Muscle layer of colon (tissue), 2 donors: Measurements from ENCODE around the gene PRKAR1B.
A peak's percentile ranks its signal among the peaks of the same experiment; 100 is the strongest.

Experiments used
- H3K27ac ChIP-seq: one replicate; pipeline ENCODE4 v1.7.0; 2013; ENCODE audit warnings: low read depth, mild to moderate bottlenecking, low read length, moderate library complexity
- H3K27me3 ChIP-seq, 2 donors: one replicate each; pipeline ENCODE4 v1.7.0; 2013; ENCODE audit warnings: low read length in 2 of 2, mild to moderate bottlenecking in 2 of 2; ENCODE audit not compliant: insufficient read depth in 2 of 2, control insufficient read depth in 1 of 2
- H3K36me3 ChIP-seq: one replicate; pipeline ENCODE4 v1.7.0; 2013; ENCODE audit warnings: mild to moderate bottlenecking, low read length; ENCODE audit not compliant: insufficient read depth
- H3K4me1 ChIP-seq: one replicate; pipeline ENCODE4 v1.7.0; 2013; ENCODE audit warnings: mild to moderate bottlenecking, low read length; ENCODE audit not compliant: insufficient read depth
- H3K4me3 ChIP-seq, 2 donors: one replicate each; pipeline ENCODE4 v1.7.0; 2013; ENCODE audit warnings: low read length in 2 of 2, low read depth in 1 of 2, mild to moderate bottlenecking in 1 of 2, moderate library complexity in 1 of 2
- H3K9ac ChIP-seq: one replicate; pipeline ENCODE4 v1.7.0; 2013; ENCODE audit warnings: low read length
- H3K9me3 ChIP-seq: one replicate; pipeline ENCODE4 v1.7.0; 2013; ENCODE audit warnings: mild to moderate bottlenecking, low read length
- donor health status: abdominal sarcoma.
- donor health status: Adenocarcinoma of cecum.

The PRKAR1B gene

DNA sequence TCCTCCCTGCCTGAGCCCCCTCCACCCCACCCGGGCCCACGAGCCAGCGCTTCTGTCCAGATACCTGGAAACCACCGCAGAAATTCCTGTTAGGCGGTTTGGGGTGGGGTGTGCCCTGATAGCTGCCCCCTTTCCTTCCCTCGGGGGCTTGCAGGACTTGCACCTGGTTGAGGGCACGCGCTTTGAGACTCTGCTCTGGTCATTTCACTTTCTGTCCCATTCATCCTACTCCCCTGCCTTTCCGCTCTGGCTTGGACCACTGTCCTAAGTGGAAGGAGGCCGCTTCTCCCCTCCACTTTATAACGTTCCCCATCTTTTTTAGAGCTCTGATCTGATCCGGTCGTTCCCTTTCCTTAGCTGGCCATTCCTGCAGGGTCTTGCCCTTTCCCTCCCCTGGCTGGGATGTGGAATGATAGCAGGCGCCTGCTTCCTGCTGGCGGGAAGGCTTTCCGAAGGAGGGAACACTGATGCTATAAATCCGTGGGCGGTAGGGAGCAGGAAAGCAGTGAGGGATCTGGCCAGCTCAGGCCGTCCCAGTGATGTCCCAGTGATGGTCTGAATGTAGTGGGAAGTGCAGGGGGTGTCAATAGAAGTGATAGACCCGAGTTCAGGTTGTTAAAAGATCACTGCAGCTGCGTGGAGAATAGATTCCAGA, 852 bp upstream of the PRKAR1B start:
- H3K27ac ChIP-seq, result no peak overlapping the region
- H3K27me3 ChIP-seq, result no peaks in the 10 kb centered on the region
- H3K4me3 ChIP-seq, result no peak overlapping the region
- peaks cover 21% of the 10 kb centered on the region for H3K4me1 ChIP-seq
- H3K36me3 ChIP-seq, result peaks cover 9% of the 10 kb centered on the region
- no peaks in the 10 kb centered on the region for H3K9me3 ChIP-seq
- no peak overlapping the region for H3K9ac ChIP-seq

DNA sequence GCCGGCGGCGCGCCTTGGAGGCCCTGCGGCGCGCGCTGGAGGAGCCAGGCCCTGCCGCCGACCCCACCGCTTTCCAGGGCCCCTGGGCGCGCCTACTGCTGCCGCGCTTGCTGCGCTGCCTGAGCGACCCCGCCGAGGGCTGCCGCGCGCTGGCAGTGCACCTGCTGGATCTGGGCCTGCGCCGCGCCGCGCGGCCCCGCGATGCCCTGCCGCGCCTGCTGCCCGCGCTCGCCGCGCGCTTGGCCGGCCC, 302 bp downstream of the PRKAR1B start:
- peaks cover 17% of the 10 kb centered on the region for H3K4me1 ChIP-seq
- no peaks in the 10 kb centered on the region for H3K9me3 ChIP-seq
- H3K9ac ChIP-seq, result no peak overlapping the region
- H3K36me3 ChIP-seq, result peaks cover 9% of the 10 kb centered on the region
- H3K27me3 ChIP-seq, result no peaks in the 10 kb centered on the region
- no peak overlapping the region for H3K27ac ChIP-seq
- H3K4me3 ChIP-seq, result peak overlapping the region; percentile 58 to 82

DNA sequence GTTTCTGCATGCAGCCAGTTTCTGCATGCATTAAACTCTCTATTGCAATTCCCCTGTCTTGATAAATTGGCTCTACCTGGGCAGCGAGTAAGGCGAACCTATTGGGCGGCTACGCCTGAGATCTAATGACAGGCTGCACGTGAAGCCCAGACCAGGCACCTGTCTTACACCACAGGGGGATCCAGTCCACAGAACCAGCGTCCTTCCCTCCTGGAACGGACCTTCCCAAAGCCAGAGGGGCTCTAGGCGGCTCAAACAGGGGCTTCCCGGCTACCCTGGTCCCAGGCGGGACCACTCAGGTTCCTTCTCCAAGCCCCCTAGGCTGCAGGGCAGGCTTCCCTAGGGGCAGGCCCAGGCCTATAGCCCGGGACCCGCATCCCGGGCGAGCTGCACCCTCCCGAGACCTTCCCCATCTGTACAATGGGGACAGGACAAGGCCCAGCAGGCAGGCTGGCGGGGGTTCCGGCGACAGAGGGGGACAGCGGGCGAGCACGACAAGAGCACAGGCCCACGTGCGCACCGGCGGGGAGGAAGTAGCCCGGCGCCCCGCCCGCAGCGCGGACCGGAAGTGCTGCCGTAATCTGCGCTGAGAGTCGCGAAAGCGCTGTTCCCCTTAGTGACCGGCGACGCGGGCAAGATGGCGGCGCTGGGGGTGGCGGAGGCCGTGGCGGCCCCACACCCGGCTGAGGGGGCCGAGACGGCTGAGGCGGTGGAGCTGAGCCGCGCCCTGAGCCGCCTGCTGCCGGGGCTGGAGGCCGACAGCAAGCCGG, 812 bp downstream of the PRKAR1B start, which contains the start of gene DNAAF5:
DNAAF5 (plus strand) TSS at position 616 of the 770 bp plus-strand sequence; CDS start at position 638, 22 bp downstream.
- Histone ChIP-seq H3K27ac (peak within 1 kb of the TSS; percentile 76), H3K9ac (peak within 1 kb of the TSS; percentile 50), H3K9me3 (no peaks in the 10 kb centered on the region), H3K27me3 (no peaks in the 10 kb centered on the region), H3K36me3 (peaks cover 9% of the 10 kb centered on the region), H3K4me3 (peak within 1 kb of the TSS; percentile 58 to 82), H3K4me1 (peaks cover 16% of the 10 kb centered on the region)

DNA sequence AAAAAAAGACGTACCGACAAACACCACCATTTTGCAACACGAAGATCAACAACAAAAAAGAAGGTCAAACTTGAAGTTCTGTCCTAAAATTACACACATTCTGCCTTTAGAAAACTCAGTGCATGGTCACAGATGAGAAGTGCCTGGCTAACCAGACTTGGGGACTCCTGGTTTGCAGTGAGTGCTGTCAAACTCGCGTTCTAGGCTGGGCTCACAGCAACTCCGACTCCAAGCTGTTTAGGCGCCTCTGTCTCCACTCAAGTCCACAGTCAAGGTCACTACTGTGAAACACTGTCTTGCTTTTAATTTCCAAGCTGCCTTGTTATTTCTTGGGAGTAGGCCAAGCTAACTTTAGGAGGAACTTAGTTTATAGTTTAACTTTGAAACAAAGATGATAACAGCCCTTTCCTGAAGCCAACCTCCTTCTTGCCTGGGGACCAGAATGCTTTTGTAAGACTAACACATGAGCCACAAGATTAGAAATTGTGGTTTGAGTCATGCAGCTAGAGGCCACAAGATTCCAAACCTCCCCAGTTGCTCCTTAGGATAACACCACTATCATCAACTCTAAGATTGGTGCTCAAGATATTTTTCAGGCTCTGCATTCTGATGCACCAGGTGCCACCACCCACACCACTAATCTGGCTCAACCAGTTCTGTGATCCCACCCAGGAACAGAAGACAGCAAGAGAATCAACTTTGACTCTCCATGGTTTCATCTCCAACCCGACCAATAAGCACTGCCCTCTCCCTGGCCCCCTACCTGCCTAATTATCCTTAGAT, 1.7 kb downstream of the PRKAR1B start:
- Histone ChIP-seq H3K36me3 (peaks cover 9% of the 10 kb centered on the region), H3K9ac (peak overlapping the region; percentile 50), H3K4me1 (peaks cover 16% of the 10 kb centered on the region), H3K4me3 (peak overlapping the region; percentile 58 to 82), H3K27me3 (no peaks in the 10 kb centered on the region), H3K9me3 (no peaks in the 10 kb centered on the region), H3K27ac (no peak overlapping the region)

DNA sequence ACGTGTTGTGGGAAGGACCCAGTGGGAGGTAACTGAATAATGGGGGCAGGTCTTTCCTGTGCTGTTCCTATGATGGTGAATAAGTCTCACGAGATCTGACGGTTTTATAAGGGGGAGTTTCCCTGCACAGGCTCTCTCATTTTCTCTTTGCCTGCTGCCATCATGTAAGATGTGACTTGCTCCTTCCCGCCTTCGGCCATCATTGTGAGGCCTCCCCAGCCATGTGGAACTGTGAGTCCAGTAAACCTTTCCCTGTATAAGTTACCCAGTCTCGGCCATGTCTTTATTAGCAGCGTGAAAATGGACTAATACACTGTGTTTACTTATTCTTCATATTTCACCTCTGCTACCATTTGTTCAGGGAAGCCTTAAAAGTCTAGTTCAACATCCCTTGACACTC, 2.8 kb downstream of the PRKAR1B start:
- H3K4me3 ChIP-seq, result no peak overlapping the region
- no peak overlapping the region for H3K9ac ChIP-seq
- H3K9me3 ChIP-seq, result no peaks in the 10 kb centered on the region

DNA sequence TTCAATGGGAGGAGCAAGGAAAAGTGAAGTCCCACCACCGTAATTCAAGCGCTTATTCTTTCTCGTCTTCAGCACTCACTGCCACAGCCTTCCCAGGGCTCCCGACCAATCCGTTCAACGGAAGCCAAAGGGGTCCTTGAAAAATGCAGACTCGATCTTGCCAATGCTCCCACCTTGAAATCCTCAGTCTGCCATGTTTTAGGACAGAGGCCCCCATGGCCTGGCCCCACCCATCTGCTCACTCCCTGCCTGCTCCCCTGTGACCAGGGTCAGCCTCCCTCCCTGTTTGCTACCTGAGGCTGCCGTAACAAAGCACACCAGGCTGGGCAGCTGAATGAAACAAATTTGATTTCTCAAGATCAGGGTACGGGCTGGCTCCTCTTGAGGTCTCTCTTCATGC, 3.5 kb downstream of the PRKAR1B start:
- Histone ChIP-seq H3K4me1 (peaks cover 16% of the 10 kb centered on the region), H3K27ac (no peak overlapping the region), H3K9ac (no peak overlapping the region), H3K9me3 (no peaks in the 10 kb centered on the region), H3K4me3 (no peak overlapping the region), H3K36me3 (no peaks in the 10 kb centered on the region), H3K27me3 (no peaks in the 10 kb centered on the region)

More for the DNA sequence above, 2.8 kb downstream of the PRKAR1B start:
- Histone ChIP-seq H3K27ac (no peak overlapping the region), H3K27me3 (no peaks in the 10 kb centered on the region), H3K4me1 (peaks cover 16% of the 10 kb centered on the region), H3K36me3 (no peaks in the 10 kb centered on the region)

DNA sequence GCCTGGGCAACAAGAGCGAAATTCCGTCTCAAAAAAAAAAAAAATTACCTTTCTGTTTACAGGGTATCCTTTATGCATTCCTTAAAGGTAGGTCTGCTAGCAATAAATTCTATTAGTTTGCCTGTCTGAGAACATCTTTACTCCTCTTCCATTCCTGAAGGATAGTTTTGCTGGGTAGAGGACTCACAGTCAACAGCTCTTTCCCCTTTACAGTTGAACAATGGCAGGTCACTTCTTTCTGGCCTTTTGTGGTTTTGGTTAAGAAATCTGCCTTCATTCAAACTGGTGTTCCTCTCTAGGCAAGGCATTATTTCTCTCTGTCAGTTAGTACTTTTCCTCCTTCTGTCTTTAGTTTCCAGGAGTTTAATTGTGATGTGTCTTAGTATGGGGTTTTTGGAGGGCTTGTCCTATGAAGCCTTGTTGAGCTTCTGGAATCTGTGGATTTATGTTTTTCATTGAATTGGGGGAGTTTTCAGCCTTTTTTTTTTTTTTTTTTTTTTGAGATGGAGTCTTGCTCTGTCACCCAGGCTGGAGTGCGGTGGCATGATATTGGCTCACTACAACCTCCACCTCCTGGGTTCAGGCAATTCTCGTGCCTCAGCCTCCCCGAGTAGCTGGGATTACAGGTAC, 5.3 kb downstream of the PRKAR1B start:
- peaks cover 7% of the 10 kb centered on the region for H3K4me1 ChIP-seq
- no peak overlapping the region for H3K27ac ChIP-seq
- H3K27me3 ChIP-seq, result no peaks in the 10 kb centered on the region
- no peaks in the 10 kb centered on the region for H3K9me3 ChIP-seq
- H3K36me3 ChIP-seq, result no peaks in the 10 kb centered on the region
- H3K4me3 ChIP-seq, result no peak overlapping the region
- no peak overlapping the region for H3K9ac ChIP-seq

DNA sequence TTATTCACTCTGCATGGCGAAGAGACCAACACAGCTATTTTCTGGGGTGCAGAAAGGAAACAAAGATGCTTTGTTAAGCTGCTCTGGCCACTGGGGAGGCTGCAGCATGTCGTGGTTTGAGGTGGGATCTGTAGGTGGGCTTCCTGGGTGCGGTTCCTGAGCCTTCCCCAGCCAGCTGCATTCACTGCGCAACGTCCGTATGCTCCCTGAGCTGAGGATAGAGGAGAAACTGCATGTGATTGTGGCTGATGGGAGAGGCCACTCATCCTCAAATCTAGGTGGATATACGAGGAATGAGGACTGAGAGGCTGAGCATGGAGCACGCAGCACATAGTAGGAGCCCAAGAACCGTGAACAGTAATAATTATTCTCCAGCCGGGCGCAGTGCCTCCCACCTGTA, 10.4 kb downstream of the PRKAR1B start:
- Histone ChIP-seq H3K27ac (no peak overlapping the region), H3K9me3 (no peaks in the 10 kb centered on the region), H3K4me3 (no peak overlapping the region), H3K36me3 (no peaks in the 10 kb centered on the region), H3K27me3 (no peaks in the 10 kb centered on the region), H3K4me1 (no peaks in the 10 kb centered on the region), H3K9ac (no peak overlapping the region)

DNA sequence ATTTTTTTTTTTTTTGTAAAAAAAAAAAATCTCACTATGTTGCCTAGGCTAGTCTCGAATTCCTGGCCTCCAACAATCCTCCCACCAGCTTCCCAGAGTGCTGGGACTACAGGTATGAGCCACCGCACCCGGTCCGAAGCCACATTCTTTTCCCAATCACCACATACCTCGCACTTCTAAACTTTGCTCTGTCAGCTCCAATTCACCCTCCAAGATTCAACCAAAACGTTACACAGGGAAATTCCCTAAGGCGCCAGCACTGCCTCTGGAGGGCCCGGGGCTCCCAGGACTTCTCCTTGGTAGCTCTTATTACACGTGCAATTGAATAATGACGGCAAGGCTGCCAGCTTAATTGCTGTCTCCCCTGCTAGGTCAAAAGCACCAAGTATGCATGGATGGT, 10.9 kb downstream of the PRKAR1B start:
- Histone ChIP-seq H3K9me3 (no peaks in the 10 kb centered on the region), H3K4me1 (no peaks in the 10 kb centered on the region), H3K27ac (no peak overlapping the region), H3K9ac (no peak overlapping the region), H3K36me3 (no peaks in the 10 kb centered on the region), H3K4me3 (no peak overlapping the region), H3K27me3 (no peaks in the 10 kb centered on the region)

DNA sequence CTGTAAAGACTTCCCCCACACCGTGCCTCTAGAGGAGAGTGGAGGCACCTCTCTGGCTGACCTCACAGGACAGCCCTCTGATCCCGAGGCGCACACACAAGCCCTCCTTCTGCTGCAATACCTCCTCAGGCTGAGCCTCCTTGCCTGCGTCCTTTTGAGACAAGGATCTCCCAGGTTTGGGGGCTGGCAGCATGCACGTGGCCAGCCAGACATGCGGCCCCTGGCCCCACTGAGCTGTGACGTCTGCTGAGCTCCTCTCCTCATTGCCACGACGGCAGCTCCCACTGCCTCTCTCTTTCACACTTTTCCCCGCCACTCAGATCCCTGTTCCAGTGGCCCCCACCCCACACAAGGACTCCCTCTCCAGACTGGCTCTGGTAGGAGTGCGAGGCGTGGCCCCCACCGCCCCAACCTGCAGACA, 12.8 kb downstream of the PRKAR1B start:
- H3K4me1 ChIP-seq, result no peaks in the 10 kb centered on the region
- no peaks in the 10 kb centered on the region for H3K27me3 ChIP-seq
- no peak overlapping the region for H3K9ac ChIP-seq
- no peak overlapping the region for H3K27ac ChIP-seq
- no peaks in the 10 kb centered on the region for H3K9me3 ChIP-seq
- H3K4me3 ChIP-seq, result no peak overlapping the region
- no peaks in the 10 kb centered on the region for H3K36me3 ChIP-seq

DNA sequence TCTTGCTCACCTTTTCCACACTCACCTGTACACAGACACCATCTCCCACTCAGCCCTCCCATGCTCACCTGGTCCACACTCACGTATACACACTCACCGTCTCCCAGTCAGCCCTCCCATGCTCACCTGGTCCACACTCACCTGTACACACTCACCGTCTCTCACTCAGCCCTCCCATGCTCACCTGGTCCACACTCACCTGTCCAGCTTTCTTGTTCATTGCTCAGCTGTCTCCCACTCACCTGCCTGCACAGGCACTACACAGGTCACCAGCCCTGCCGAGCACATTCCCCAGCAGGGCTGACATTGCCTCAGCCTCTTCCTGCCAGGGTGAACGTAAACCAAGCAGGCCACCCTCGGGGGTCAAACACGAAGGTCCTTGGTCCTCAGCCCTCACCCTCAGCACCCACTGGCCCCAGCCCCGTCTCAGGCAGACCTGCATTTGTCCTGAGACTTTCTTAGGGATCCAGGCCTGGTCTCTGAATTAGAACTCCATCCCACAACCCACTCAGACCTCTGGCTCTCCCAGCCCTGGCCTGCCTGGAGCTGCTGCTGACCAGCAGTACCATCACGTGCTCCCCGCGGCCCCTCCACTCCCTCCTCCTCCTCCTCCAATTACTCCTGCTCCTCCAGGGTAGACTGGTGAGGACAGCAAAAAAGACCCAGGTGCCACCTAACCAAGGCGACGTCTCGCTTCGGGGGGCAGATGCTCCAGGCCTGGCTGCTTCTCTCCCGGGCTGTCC, 13.4 kb downstream of the PRKAR1B start:
- no peaks in the 10 kb centered on the region for H3K4me1 ChIP-seq
- no peaks in the 10 kb centered on the region for H3K27me3 ChIP-seq
- H3K9me3 ChIP-seq, result no peaks in the 10 kb centered on the region
- no peak overlapping the region for H3K4me3 ChIP-seq
- no peak overlapping the region for H3K27ac ChIP-seq
- H3K36me3 ChIP-seq, result no peaks in the 10 kb centered on the region
- no peak overlapping the region for H3K9ac ChIP-seq
